SK-N-SH (cell line): ENCODE measurements around the gene CNOT9. TPM values are rescaled to one million over a fixed set of nuclear protein-coding genes. Genes with fewer than 3 reads are reported as not detected.
"Not testable (repeated sequence)": the region's sequence is repeated elsewhere in the genome, so short reads cannot be mapped to it uniquely, and the experiment has no call there.

Experiments
- CTCF ChIA-PET: fragments of 300-600, 350-600 bp; formaldehyde crosslinking; extraction: SDS; loops from one replicate; lab custom pipeline; 2021; lab: Yijun Ruan, JAX
- POLR2A ChIA-PET: fragments of 350-600 bp; sonication (Branson Sonifier 250); formaldehyde crosslinking; extraction: SDS; loops from one replicate; lab custom pipeline; 2020; ENCODE audit warnings: antibody characterized with exemption, inconsistent platforms; lab: Yijun Ruan, JAX
- DNase-seq: peaks from one replicate; pipeline ENCODE4 v3.0.0; 2012
- H2AFZ ChIP-seq: fragments of 200-600 bp; sonication (generic); 2 replicates; pipeline ENCODE4 v1.8.1; 2016; ENCODE audit warnings: antibody characterized with exemption, mild to moderate bottlenecking, low read depth
- H3F3A ChIP-seq: fragments of 200-600 bp; sonication (generic); replicated peaks from 2 replicates; pipeline ENCODE3; 2016; ENCODE audit warnings: antibody characterized with exemption, mild to moderate bottlenecking; ENCODE audit not compliant: insufficient read depth
- H3K27ac ChIP-seq, 2 experiments: fragments of 200-500 bp in 1 of 2; fragments of 200-600 bp in 1 of 2; sonication (Bioruptor generic) in 1 of 2; sonication (generic), shearing (Covaris generic) in 1 of 2; 2 replicates each; pipeline versions ENCODE4 v1.5.1 to v1.6.1; 2014 to 2016; ENCODE audit warnings: low read depth in 2 of 2, inconsistent platforms in 1 of 2, low read length in 1 of 2, mild to moderate bottlenecking in 1 of 2, mixed read lengths in 1 of 2
- H3K27me3 ChIP-seq: fragments of 200-600 bp; sonication (generic), shearing (Covaris generic); 2 replicates; pipeline ENCODE4 v1.6.1; 2016; ENCODE audit warnings: mixed run types; ENCODE audit not compliant: insufficient read depth
- H3K36me3 ChIP-seq, 2 experiments: fragments of 200-500 bp in 1 of 2; fragments of 200-600 bp in 1 of 2; sonication (Bioruptor generic) in 1 of 2; sonication (generic) in 1 of 2; replicated peaks in 1 of 2; 2 replicates each; pipeline versions ENCODE3 to v1.5.1; 2014 to 2016; ENCODE audit warnings: low read length in 1 of 2, mild to moderate bottlenecking in 1 of 2; ENCODE audit not compliant: insufficient read depth in 2 of 2, control insufficient read depth in 1 of 2
- H3K4me1 ChIP-seq, 2 experiments: fragments of 200-500 bp in 1 of 2; fragments of 200-600 bp in 1 of 2; sonication (Bioruptor generic) in 1 of 2; sonication (generic), shearing (Covaris generic) in 1 of 2; 2 replicates each; pipeline versions ENCODE4 v1.5.1 to v1.6.1; 2014 to 2016; ENCODE audit warnings: low read depth in 1 of 2, low read length in 1 of 2, mixed run types in 1 of 2; ENCODE audit not compliant: insufficient read depth in 2 of 2, control insufficient read depth in 1 of 2
- H3K4me2 ChIP-seq: fragments of 200-600 bp; sonication (generic), shearing (Covaris generic); 2 replicates; pipeline ENCODE4 v1.6.1; 2017; ENCODE audit warnings: mixed run types
- H3K4me3 ChIP-seq, 2 experiments: fragments of 200-500 bp in 1 of 2; fragments of 200-600 bp in 1 of 2; sonication (Bioruptor generic) in 1 of 2; sonication (generic), shearing (Covaris generic) in 1 of 2; 2 replicates each; pipeline versions ENCODE4 v1.5.1 to v1.8.1; 2014 to 2016; ENCODE audit warnings: low read depth in 2 of 2, inconsistent platforms in 1 of 2, low read length in 1 of 2, mild to moderate bottlenecking in 1 of 2, mixed read lengths in 1 of 2, moderate library complexity in 1 of 2
- H3K79me2 ChIP-seq: fragments of 200-600 bp; sonication (generic); 2 replicates; pipeline ENCODE4 v1.8.1; 2017; ENCODE audit warnings: mild to moderate bottlenecking; ENCODE audit not compliant: insufficient read depth
- H3K9ac ChIP-seq: fragments of 200-600 bp; sonication (generic); 2 replicates; pipeline ENCODE4 v1.6.1; 2017; ENCODE audit warnings: mixed run types
- H3K9me2 ChIP-seq: fragments of 200-600 bp; sonication (generic); 2 replicates; pipeline ENCODE4 v1.6.1; 2017; ENCODE audit warnings: mixed run types
- H3K9me3 ChIP-seq: fragments of 200-600 bp; sonication (generic); 2 replicates; pipeline ENCODE4 v1.6.1; 2017; ENCODE audit warnings: mixed run types, mild to moderate bottlenecking, moderate library complexity
- H4K20me1 ChIP-seq: fragments of 200-600 bp; sonication (generic); 2 replicates; pipeline ENCODE4 v1.6.1; 2017; ENCODE audit warnings: mild to moderate bottlenecking, mixed run types; ENCODE audit not compliant: insufficient read depth
- JUND ChIP-seq: IDR thresholded peaks from 2 replicates; pipeline ENCODE4 v1.4.0; 2012
- MXI1 ChIP-seq: IDR thresholded peaks from 2 replicates; pipeline ENCODE4 v1.6.1; 2012; ENCODE audit warnings: mild to moderate bottlenecking, low read depth, low read length, improper control_type of control experiment
- NRF1 ChIP-seq: IDR thresholded peaks from 2 replicates; pipeline ENCODE4 v1.6.1; 2012; ENCODE audit warnings: low read depth, mild to moderate bottlenecking, low read length
- RAD21 ChIP-seq: IDR thresholded peaks from 2 replicates; pipeline ENCODE4 v1.6.1; 2012; ENCODE audit warnings: mild to moderate bottlenecking, low read length
- RXRA ChIP-seq: IDR thresholded peaks from 2 replicates; pipeline ENCODE4 v1.4.0; 2012; ENCODE audit warnings: low read depth, mild to moderate bottlenecking, borderline replicate concordance
- SMC3 ChIP-seq: IDR thresholded peaks from 2 replicates; pipeline ENCODE4 v1.6.1; 2012; ENCODE audit warnings: low read depth, low read length, improper control_type of control experiment
- TAF1 ChIP-seq: IDR thresholded peaks from 2 replicates; pipeline ENCODE4 v1.6.1; 2012; ENCODE audit warnings: low read depth, mild to moderate bottlenecking, low read length, moderate library complexity, borderline replicate concordance
- TEAD4 ChIP-seq: IDR thresholded peaks from 2 replicates; pipeline ENCODE4 v1.4.0; 2012; ENCODE audit warnings: mild to moderate bottlenecking, borderline replicate concordance; ENCODE audit not compliant: insufficient read depth
- WGBS: methylation state at CpG from one replicate; pipeline ENCODE4 v1.1.6; 2017; ENCODE audit warnings: low lambda C conversion rate; 5-methylcytosine and 5-hydroxymethylcytosine counted together
- polyA plus RNA-seq, 3 experiments: library from polyadenylated mRNA; depleted of rRNA; stranded (reverse); fragments of >200 nt; gene quantifications; 2 replicates each; pipeline ENCODE4 v1.2.3, GENCODE V29; 2012
- TF ChIP-seq, protein P1 (sequence below): IDR thresholded peaks from 2 replicates; pipeline ENCODE4 v1.6.1; 2012; ENCODE audit warnings: mild to moderate bottlenecking, low read depth, low read length, moderate library complexity
- TF ChIP-seq, protein P2 (sequence below): IDR thresholded peaks from 2 replicates; pipeline ENCODE4 v1.4.0; 2012; ENCODE audit warnings: low read depth, borderline replicate concordance
- TF ChIP-seq, protein P3 (sequence below): IDR thresholded peaks from 2 replicates; pipeline ENCODE4; 2012

CNOT9 gene
- polyA plus RNA-seq, 1 of the 3 experiments (the other 2 are of a cell fraction): 36.8 TPM

DNA sequence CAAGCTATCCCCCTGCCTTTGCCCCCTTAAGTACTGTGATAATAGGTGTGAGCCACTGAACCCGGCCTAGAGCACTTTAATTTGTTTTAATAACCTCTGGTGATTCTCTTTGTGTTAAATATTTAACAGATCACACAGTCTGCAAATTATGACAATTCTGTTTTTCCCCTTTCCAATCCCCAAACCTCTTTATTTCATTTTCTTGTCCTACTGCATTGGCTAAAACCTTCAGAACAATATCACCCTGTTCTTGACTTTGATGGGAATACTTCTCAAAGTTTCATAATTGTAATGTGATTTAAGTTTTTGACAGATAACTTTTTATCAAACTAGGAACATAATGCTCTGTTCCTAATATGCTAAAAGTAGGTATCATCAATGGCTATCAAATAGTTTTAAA is 45.0 kb upstream of the CNOT9 start (continued):
- TF ChIP-seq, protein P1, sequence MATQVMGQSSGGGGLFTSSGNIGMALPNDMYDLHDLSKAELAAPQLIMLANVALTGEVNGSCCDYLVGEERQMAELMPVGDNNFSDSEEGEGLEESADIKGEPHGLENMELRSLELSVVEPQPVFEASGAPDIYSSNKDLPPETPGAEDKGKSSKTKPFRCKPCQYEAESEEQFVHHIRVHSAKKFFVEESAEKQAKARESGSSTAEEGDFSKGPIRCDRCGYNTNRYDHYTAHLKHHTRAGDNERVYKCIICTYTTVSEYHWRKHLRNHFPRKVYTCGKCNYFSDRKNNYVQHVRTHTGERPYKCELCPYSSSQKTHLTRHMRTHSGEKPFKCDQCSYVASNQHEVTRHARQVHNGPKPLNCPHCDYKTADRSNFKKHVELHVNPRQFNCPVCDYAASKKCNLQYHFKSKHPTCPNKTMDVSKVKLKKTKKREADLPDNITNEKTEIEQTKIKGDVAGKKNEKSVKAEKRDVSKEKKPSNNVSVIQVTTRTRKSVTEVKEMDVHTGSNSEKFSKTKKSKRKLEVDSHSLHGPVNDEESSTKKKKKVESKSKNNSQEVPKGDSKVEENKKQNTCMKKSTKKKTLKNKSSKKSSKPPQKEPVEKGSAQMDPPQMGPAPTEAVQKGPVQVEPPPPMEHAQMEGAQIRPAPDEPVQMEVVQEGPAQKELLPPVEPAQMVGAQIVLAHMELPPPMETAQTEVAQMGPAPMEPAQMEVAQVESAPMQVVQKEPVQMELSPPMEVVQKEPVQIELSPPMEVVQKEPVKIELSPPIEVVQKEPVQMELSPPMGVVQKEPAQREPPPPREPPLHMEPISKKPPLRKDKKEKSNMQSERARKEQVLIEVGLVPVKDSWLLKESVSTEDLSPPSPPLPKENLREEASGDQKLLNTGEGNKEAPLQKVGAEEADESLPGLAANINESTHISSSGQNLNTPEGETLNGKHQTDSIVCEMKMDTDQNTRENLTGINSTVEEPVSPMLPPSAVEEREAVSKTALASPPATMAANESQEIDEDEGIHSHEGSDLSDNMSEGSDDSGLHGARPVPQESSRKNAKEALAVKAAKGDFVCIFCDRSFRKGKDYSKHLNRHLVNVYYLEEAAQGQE: no peak
- TF ChIP-seq JUND (no peak), RAD21 (no peak), SMC3 (no peak)
- TF ChIP-seq, all 33 proteins: peak for 0

DNA sequence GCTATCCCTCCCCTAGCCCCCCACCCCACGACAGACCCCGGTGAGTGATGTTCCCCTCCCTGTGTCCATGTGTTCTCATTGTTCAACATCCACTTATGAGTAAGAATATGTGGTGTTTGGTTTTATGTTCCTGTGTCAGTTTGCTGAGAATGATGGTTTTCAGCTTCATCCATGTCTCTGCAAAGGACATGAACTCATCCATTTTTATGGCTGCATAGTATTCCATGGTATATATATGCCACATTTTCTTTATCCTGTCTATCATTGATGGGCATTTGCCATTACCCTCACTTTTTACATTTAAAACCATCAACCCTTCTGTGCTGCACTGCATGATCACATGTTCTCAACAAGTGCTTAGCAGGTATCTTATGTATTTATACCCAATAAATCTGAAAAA is 40.2 kb upstream of the CNOT9 start:
- DNase-seq, H3K27ac ChIP-seq, H2AFZ ChIP-seq, H3F3A ChIP-seq, H3K79me2 ChIP-seq, H4K20me1 ChIP-seq, H3K9me2 ChIP-seq, H3K4me3 ChIP-seq, H3K9me3 ChIP-seq, H3K9ac ChIP-seq, H3K4me2 ChIP-seq, POLR2A ChIA-PET, H3K4me1 ChIP-seq, H3K27me3 ChIP-seq: not testable (repeated sequence)
- CTCF ChIA-PET: interaction anchor here (0.8 to 1.0 kb wide), 2 partner anchors 15 to 51 kb away, joined by 3 read pairs; no protein-coding TSS in a partner anchor
- WGBS: 93% methylated on average over 2 of the region's 2 CpGs
- H3K36me3 ChIP-seq: peaks cover 28 to 62% of the 10 kb centered on the region in 2 experiments

DNA sequence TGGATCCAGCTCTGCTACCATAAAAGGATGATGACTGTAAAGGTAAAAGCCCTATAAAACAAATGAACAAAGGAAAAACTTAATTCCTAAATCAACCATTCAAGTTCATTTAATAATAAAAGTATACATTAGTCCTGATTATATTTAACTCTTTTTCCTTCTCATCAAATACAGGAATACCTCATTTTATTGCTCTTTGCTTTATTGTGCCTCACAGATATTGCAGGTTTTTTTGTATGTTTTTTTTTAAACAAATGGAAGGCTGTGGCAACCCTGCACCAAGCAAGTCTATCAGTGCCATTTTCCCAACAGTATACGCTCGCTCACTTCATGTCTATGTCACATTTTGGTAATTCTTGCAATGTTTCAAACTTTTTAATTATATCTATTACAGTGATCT is 38.6 kb upstream of the CNOT9 start:
- H3K27ac ChIP-seq: no peak overlapping the region
- CTCF ChIA-PET: interaction anchor here (1.1 kb wide), 1 partner anchor 180 kb away, joined by 3 read pairs; no protein-coding TSS in a partner anchor
- TF ChIP-seq NRF1 (no peak), TAF1 (no peak), TEAD4 (no peak), MXI1 (no peak), RXRA (no peak)
- TF ChIP-seq, protein P2, sequence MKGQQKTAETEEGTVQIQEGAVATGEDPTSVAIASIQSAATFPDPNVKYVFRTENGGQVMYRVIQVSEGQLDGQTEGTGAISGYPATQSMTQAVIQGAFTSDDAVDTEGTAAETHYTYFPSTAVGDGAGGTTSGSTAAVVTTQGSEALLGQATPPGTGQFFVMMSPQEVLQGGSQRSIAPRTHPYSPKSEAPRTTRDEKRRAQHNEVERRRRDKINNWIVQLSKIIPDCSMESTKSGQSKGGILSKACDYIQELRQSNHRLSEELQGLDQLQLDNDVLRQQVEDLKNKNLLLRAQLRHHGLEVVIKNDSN: no peak
- TF ChIP-seq, protein P3, sequence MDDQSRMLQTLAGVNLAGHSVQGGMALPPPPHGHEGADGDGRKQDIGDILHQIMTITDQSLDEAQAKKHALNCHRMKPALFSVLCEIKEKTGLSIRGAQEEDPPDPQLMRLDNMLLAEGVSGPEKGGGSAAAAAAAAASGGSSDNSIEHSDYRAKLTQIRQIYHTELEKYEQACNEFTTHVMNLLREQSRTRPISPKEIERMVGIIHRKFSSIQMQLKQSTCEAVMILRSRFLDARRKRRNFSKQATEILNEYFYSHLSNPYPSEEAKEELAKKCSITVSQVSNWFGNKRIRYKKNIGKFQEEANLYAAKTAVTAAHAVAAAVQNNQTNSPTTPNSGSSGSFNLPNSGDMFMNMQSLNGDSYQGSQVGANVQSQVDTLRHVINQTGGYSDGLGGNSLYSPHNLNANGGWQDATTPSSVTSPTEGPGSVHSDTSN: no peak

More for the DNA sequence above, 38.6 kb upstream of the CNOT9 start:
- H3K9me2 ChIP-seq: no peaks in the 10 kb centered on the region
- H3K9me3 ChIP-seq: no peaks in the 10 kb centered on the region
- no peak overlapping the region for H2AFZ ChIP-seq
- POLR2A ChIA-PET: no interaction called here
- no peaks in the 10 kb centered on the region for H4K20me1 ChIP-seq
- WGBS: 92% methylated on average over 2 of the region's 2 CpGs
- peaks cover 3% of the 10 kb centered on the region for H3F3A ChIP-seq
- H3K4me1 ChIP-seq: no peaks in the 10 kb centered on the region
- no peaks in the 10 kb centered on the region for H3K27me3 ChIP-seq
- no peak overlapping the region for H3K4me3 ChIP-seq
- no peak overlapping the region for H3K9ac ChIP-seq
- H3K4me2 ChIP-seq: no peak overlapping the region
- DNase-seq: no peak
- H3K79me2 ChIP-seq: no peaks in the 10 kb centered on the region
- H3K36me3 ChIP-seq: peaks cover 32 to 59% of the 10 kb centered on the region in 2 experiments
